Measurements from ENCODE around the gene TNFAIP8L2.

TNFAIP8L2 gene

DNA sequence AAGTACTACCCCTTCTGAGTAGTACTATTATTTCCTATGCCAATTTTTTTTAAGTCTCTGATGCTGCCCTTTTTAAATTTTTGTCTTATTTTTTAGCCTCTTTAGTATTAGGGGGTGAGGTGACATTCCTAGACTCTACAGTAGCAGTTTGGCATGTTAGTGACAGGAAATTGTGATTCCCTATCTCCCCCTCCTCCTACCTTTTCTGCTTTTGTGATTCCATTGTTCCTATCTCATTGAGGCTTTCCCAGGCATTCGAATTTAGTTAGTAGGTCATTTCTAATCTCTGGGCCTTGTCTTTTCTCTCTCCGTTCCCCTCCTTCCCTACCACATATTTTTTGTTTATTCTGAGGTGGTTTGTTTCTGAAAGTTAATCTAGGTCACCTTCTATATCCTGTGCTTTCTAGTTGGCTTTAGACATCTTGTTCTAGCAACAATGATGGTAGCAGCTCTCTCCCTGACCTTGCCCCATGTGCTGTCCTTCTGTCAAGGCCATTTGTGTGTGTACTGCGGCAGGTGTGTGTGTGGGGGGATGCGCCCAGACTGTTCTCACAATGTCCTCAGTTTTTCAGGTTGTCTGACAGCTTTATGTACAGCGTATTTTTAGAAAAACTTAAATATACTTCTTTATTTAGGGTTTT, 31.6 kb upstream of the TNFAIP8L2 start:
- H3K36me3 ChIP-seq (ENCODE audit: insufficient read depth, low read length) = no peaks in the 10 kb centered on the region
- H3K4me2 ChIP-seq (ENCODE audit: insufficient read depth, low read length) = no peak overlapping the region
- no peaks in the 10 kb centered on the region for H3K79me2 ChIP-seq (ENCODE audit: insufficient read depth, low read length)
- H4K20me1 ChIP-seq (ENCODE audit: insufficient read depth, low read length) = no peaks in the 10 kb centered on the region
- no peaks in the 10 kb centered on the region for H3K27me3 ChIP-seq (ENCODE audit: insufficient read depth, low read length, poor library complexity)
- TF ChIP-seq CTCF (IDR thresholded peaks at IDR 0.05; ENCODE audit: borderline replicate concordance, extremely low read depth, low read length, poor library complexity, severe bottlenecking) = no peak
- H3K27ac ChIP-seq (ENCODE audit: low read length) = no peak overlapping the region
- H3K4me1 ChIP-seq (ENCODE audit: insufficient read depth, low read length) = no peaks in the 10 kb centered on the region
- H3K9me3 ChIP-seq (ENCODE audit: insufficient read depth, low read length, severe bottlenecking) = no peaks in the 10 kb centered on the region
- no peak overlapping the region for H3K9ac ChIP-seq (ENCODE audit: low read depth, low read length)
- DNase-seq (no peak), ATAC-seq (ENCODE audit: insufficient read depth, low read depth) (no peak)
- no peak overlapping the region for H3K4me3 ChIP-seq (ENCODE audit: low read depth in 1 of 2, low read length in 2 of 2)
- no peak overlapping the region for H2AFZ ChIP-seq (ENCODE audit: low read depth, low read length)

- no peak overlapping the region for H3K4me3 ChIP-seq (ENCODE audit: low read depth in 1 of 2, low read length in 2 of 2)
- no peaks in the 10 kb centered on the region for H3K9me3 ChIP-seq (ENCODE audit: insufficient read depth, low read length, severe bottlenecking)
- H3K4me2 ChIP-seq (ENCODE audit: insufficient read depth, low read length) = no peak overlapping the region
- no peak overlapping the region for H2AFZ ChIP-seq (ENCODE audit: low read depth, low read length)
- TF ChIP-seq EZH2 (IDR thresholded peaks at IDR 0.05; ENCODE audit: borderline replicate concordance, low read depth, low read length, severe bottlenecking) (no peak), CTCF (IDR thresholded peaks at IDR 0.05; ENCODE audit: borderline replicate concordance, extremely low read depth, low read length, poor library complexity, severe bottlenecking) (no peak)
- no peak overlapping the region for H3K9ac ChIP-seq (ENCODE audit: low read depth, low read length)
- no peaks in the 10 kb centered on the region for H3K36me3 ChIP-seq (ENCODE audit: insufficient read depth, low read length)
- H3K79me2 ChIP-seq (ENCODE audit: insufficient read depth, low read length) = no peaks in the 10 kb centered on the region
- H3K27me3 ChIP-seq (ENCODE audit: insufficient read depth, low read length, poor library complexity) = no peaks in the 10 kb centered on the region
- ATAC-seq (ENCODE audit: insufficient read depth, low read depth) = no peak
- no peak overlapping the region for H3K27ac ChIP-seq (ENCODE audit: low read length)
- H4K20me1 ChIP-seq (ENCODE audit: insufficient read depth, low read length) = no peaks in the 10 kb centered on the region
- no peak for DNase-seq
- H3K4me1 ChIP-seq (ENCODE audit: insufficient read depth, low read length) = no peaks in the 10 kb centered on the region
Measured at GRCh38 chr1:151128800-151129199, 27.6 kb upstream of the TNFAIP8L2 start.

DNA sequence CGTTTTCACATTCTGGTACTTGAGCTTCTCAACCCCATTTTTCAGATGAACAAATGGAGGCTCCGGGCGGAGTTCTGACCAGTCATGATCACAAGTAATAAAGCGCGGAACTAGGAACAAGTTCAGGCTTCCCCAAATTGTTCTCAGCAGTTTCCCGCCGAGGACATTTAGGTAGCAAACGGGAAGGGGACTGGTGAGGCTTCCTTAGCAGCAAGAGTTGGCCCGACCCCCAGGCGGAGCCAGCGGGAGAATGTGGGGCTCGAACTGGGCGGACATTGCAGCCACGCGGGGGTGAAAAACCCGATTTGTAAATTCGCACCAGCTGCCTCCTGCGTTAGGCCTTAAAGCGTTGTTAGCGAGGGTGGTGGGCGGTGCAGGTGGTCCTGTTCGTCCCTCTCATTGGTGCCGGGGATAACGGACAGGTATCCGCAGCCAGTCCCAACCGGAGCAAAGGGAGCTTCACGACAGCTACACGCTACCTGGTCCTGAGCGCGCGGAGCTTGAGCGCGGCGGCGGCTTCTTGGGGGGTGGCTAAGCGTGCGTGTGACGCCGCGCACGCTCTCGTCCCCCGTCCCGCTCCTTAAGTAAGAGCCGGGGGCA, 25.4 kb upstream of the TNFAIP8L2 start:
- Histone ChIP-seq H3K9me3 (ENCODE audit: insufficient read depth, low read length, severe bottlenecking) (no peaks in the 10 kb centered on the region), H4K20me1 (ENCODE audit: insufficient read depth, low read length) (no peaks in the 10 kb centered on the region), H3K4me2 (ENCODE audit: insufficient read depth, low read length) (no peak overlapping the region), H3K4me1 (ENCODE audit: insufficient read depth, low read length) (no peaks in the 10 kb centered on the region), H3K79me2 (ENCODE audit: insufficient read depth, low read length) (no peaks in the 10 kb centered on the region), H3K4me3 (ENCODE audit: low read depth in 1 of 2, low read length in 2 of 2) (no peak overlapping the region), H3K36me3 (ENCODE audit: insufficient read depth, low read length) (no peaks in the 10 kb centered on the region), H3K9ac (ENCODE audit: low read depth, low read length) (no peak overlapping the region), H3K27ac (ENCODE audit: low read length) (no peak overlapping the region), H3K27me3 (ENCODE audit: insufficient read depth, low read length, poor library complexity) (no peaks in the 10 kb centered on the region), H2AFZ (ENCODE audit: low read depth, low read length) (no peak overlapping the region)
- DNase-seq = no peak
- no peak for ATAC-seq (ENCODE audit: insufficient read depth, low read depth)
- TF ChIP-seq CTCF (IDR thresholded peaks at IDR 0.05; ENCODE audit: borderline replicate concordance, extremely low read depth, low read length, poor library complexity, severe bottlenecking) (no peak), EZH2 (IDR thresholded peaks at IDR 0.05; ENCODE audit: borderline replicate concordance, low read depth, low read length, severe bottlenecking) (no peak)

All from DND-41 (cell line).